ENCODE measurements around the gene OPCML. TPM values are rescaled to one million over a fixed set of nuclear protein-coding genes. Genes with fewer than 3 reads are reported as not detected.

OPCML gene
- total RNA-seq, 4 donors from 2014 or later, result 0.06 to 0.83 (median 0.24) TPM

DNA sequence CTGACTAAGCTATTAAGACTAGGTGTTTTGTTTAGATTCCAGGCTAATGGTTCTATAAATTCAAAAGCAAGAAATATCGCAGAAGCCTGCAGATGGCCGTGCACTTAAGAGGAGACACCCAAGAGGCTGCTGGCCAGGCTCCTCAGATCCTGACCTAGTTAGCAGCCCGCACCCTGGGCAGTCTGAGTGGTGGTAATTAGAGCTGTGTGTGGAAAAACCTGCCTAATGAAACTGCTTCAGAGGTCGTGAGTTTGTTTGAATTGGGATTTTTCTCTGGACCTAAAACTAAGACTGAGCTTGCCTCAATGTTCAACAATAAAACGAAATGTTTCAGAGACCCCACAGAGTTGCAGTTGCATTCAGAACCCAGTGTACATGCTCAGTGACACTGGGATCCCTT, 627.7 kb downstream of the OPCML start:
- Histone ChIP-seq H3K4me1 (no peaks in the 10 kb centered on the region), H3K27ac (replicated peaks in 1 of 4) (no peak overlapping the region), H3K36me3 (no peaks in the 10 kb centered on the region), H3K4me3 (no peak overlapping the region), H3K9me3 (no peaks in the 10 kb centered on the region), H3K27me3 (no peaks in the 10 kb centered on the region)
- peak; percentile 47 for DNase-seq (ENCODE audit: extremely low spot score)
- 66% methylated on average over 5 of the region's 5 CpGs for WGBS
- intact Hi-C loops (cut with DNase I), result no loop called here
- TF ChIP-seq POLR2A (IDR thresholded peaks at IDR 0.05; ENCODE audit: low read depth) (no peak), POLR2AphosphoS5 (IDR thresholded peaks at IDR 0.05) (no peak), EP300 (IDR thresholded peaks at IDR 0.05) (no peak), CTCF (IDR thresholded peaks at IDR 0.05) (no peak)

DNA sequence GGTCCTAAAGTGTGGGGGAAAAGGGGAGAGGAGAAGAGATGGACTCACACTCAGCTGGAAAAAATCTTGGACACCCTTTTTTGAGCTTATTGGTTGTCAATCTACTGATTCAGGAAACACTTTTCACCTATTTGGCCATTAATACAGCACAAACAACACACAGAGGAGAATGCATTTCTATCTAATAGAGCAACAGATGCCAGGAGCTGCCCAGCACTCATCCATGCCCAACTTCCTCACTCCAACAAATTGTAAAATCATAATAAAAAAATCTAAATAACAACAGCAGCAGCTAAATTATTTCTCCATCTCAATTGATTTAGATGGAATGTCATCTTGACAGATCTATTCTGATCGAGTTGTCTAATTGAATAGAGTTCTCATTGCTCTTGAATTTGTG, 628.2 kb downstream of the OPCML start:
- Histone ChIP-seq H3K27me3 (no peaks in the 10 kb centered on the region), H3K36me3 (no peaks in the 10 kb centered on the region), H3K4me1 (no peaks in the 10 kb centered on the region), H3K27ac (replicated peaks in 1 of 4) (no peak overlapping the region), H3K9me3 (no peaks in the 10 kb centered on the region), H3K4me3 (no peak overlapping the region)
- DNase-seq (ENCODE audit: extremely low spot score), result no peak
- TF ChIP-seq POLR2AphosphoS5 (IDR thresholded peaks at IDR 0.05), result no peak
- TF ChIP-seq POLR2A (IDR thresholded peaks at IDR 0.05; ENCODE audit: low read depth), result no peak
- TF ChIP-seq CTCF (IDR thresholded peaks at IDR 0.05), result no peak
- TF ChIP-seq EP300 (IDR thresholded peaks at IDR 0.05), result no peak
- intact Hi-C loops (cut with DNase I), result no loop called here
- WGBS, result 81% methylated on average over 1 of the region's 1 CpG

DNA sequence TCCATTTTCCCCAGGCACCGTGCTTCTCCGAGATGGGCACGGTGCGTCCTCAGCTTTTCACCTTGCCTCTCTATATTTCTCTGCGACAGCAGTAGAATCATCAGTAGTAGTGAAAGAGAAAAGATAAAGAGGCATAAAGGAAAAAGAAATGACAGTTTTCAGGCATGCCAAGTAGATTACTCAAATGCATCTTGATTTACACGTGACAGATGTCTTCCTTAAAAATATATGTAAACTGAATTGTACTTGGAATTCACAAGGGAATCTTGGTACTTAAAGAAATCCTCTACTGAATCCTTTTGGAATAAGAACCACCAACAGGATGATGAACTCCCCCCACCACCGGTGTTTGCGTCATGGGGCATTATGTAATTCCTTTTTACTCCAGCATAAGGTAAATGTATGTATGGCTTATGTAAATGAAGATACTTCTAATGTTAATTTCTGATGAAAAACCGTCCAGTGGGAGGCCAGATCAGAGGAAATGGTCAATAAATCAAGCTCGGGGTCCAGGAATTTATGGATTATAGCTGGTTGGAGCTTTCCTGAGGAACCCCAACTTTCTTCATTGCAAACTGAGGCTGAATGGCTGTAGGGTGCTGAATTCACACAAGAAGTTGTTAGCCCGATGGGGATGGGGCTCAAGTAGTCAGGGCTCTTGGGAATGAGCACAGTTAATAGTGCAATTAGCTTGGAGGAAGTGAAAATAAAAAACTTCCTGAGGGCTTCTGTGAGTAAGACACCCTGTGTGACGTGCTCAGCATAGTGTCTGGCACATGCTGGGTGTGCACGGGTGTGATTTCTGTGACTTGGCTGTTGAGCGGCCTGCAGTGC, 630.4 kb downstream of the OPCML start:
- intact Hi-C loops (cut with DNase I), result no loop called here
- H3K9me3 ChIP-seq, result no peaks in the 10 kb centered on the region
- no peaks in the 10 kb centered on the region for H3K27me3 ChIP-seq
- no peak for DNase-seq (ENCODE audit: extremely low spot score)
- TF ChIP-seq POLR2A (IDR thresholded peaks at IDR 0.05; ENCODE audit: low read depth), result no peak
- TF ChIP-seq POLR2AphosphoS5 (IDR thresholded peaks at IDR 0.05), result no peak
- H3K4me3 ChIP-seq, result no peak overlapping the region
- H3K4me1 ChIP-seq, result no peaks in the 10 kb centered on the region
- 80% methylated on average over 14 of the region's 14 CpGs for WGBS
- no peak overlapping the region for H3K27ac ChIP-seq (replicated peaks in 1 of 4)
- H3K36me3 ChIP-seq, result no peaks in the 10 kb centered on the region

DNA sequence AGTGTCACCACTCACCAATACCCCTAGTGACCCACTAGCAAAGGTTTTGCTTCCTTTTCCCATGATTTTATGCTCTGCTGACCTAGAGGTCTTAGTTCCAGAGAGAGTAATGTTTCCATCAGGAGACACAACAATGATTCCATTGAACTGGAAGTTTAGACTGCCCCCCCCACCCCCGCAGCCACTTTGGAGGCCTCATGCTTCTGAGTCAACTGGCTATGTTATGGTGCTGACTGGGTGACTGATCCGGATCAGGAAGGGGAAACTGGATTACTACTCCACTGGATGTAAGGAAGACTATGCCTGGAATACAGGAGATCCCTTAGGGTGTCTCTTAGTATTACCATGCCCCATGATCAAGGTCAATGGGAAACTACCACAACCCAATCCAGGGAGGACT, 633.6 kb downstream of the OPCML start:
- Histone ChIP-seq H3K9me3 (no peaks in the 10 kb centered on the region), H3K4me3 (no peak overlapping the region), H3K36me3 (no peaks in the 10 kb centered on the region), H3K4me1 (no peaks in the 10 kb centered on the region), H3K27ac (replicated peaks in 1 of 4) (no peak overlapping the region), H3K27me3 (no peaks in the 10 kb centered on the region)
- TF ChIP-seq POLR2AphosphoS5 (IDR thresholded peaks at IDR 0.05), result no peak
- no peak for TF ChIP-seq CTCF (IDR thresholded peaks at IDR 0.05)
- TF ChIP-seq EP300 (IDR thresholded peaks at IDR 0.05), result no peak
- TF ChIP-seq POLR2A (IDR thresholded peaks at IDR 0.05; ENCODE audit: low read depth), result no peak
- intact Hi-C loops (cut with DNase I), result no loop called here
- 86% methylated on average over 2 of the region's 2 CpGs for WGBS
- DNase-seq (ENCODE audit: extremely low spot score), result no peak

GRCh38 chr11:132898021-132898420, 634.3 kb downstream of the OPCML start:
- TF ChIP-seq CTCF (IDR thresholded peaks at IDR 0.05), result no peak
- no peak for TF ChIP-seq EP300 (IDR thresholded peaks at IDR 0.05)
- no peak for TF ChIP-seq POLR2AphosphoS5 (IDR thresholded peaks at IDR 0.05)
- no peak for TF ChIP-seq POLR2A (IDR thresholded peaks at IDR 0.05; ENCODE audit: low read depth)
- H3K27me3 ChIP-seq, result no peaks in the 10 kb centered on the region
- no peak overlapping the region for H3K4me3 ChIP-seq
- DNase-seq (ENCODE audit: extremely low spot score), result no peak
- H3K36me3 ChIP-seq, result no peaks in the 10 kb centered on the region
- intact Hi-C loops (cut with DNase I), result no loop called here
- no peaks in the 10 kb centered on the region for H3K9me3 ChIP-seq
- 77% methylated on average over 4 of the region's 4 CpGs for WGBS
- H3K4me1 ChIP-seq, result no peaks in the 10 kb centered on the region
- no peak overlapping the region for H3K27ac ChIP-seq (replicated peaks in 1 of 4)

All from esophagus muscularis mucosa (tissue), 4 donors.